DMS79 (cell line): Measurements from ENCODE around the gene RAI14.
"Not testable (repeated sequence)": the region's sequence is repeated elsewhere in the genome, so short reads cannot be mapped to it uniquely, and the experiment has no call there.

Experiments
- DNase-seq: peaks from one replicate; lab custom pipeline; 2025; lab: John Stamatoyannopoulos, UW

The RAI14 gene

GRCh38 chr5:34699155-34700077 is 43.3 kb downstream of the RAI14 start:
- no peak for DNase-seq

- no peak for DNase-seq
Observed at GRCh38 chr5:34700078-34700452, 43.9 kb downstream of the RAI14 start.

GRCh38 chr5:34701442-34701841 is 45.3 kb downstream of the RAI14 start:
- DNase-seq, result not testable (repeated sequence)

GRCh38 chr5:34703767-34704713 is 47.9 kb downstream of the RAI14 start:
- no peak for DNase-seq

- no peak for DNase-seq
Observed at GRCh38 chr5:34706084-34706483, 50.0 kb downstream of the RAI14 start.

GRCh38 chr5:34707451-34708107 is 51.5 kb downstream of the RAI14 start:
- no peak for DNase-seq

GRCh38 chr5:34708777-34709176 is 52.6 kb downstream of the RAI14 start:
- DNase-seq, result no peak

GRCh38 chr5:34709861-34710673 is 53.9 kb downstream of the RAI14 start:
- no peak for DNase-seq

- no peak for DNase-seq
Observed at GRCh38 chr5:34712565-34712964, 56.4 kb downstream of the RAI14 start.

GRCh38 chr5:34715711-34716110 is 59.6 kb downstream of the RAI14 start:
- DNase-seq, result no peak

GRCh38 chr5:34716986-34717385 is 60.9 kb downstream of the RAI14 start:
- no peak for DNase-seq

- no peak for DNase-seq
Observed at GRCh38 chr5:34717426-34718327, 61.5 kb downstream of the RAI14 start.

- no peak for DNase-seq
Observed at GRCh38 chr5:34718516-34718915, 62.4 kb downstream of the RAI14 start.

- no peak for DNase-seq
Observed at GRCh38 chr5:34719029-34719428, 62.9 kb downstream of the RAI14 start.

- no peak for DNase-seq
Observed at GRCh38 chr5:34721327-34721726, 65.2 kb downstream of the RAI14 start.

GRCh38 chr5:34722183-34722582 is 66.1 kb downstream of the RAI14 start:
- no peak for DNase-seq

GRCh38 chr5:34724741-34725140 is 68.6 kb downstream of the RAI14 start:
- DNase-seq, result no peak

- DNase-seq, result not testable (repeated sequence)
Observed at GRCh38 chr5:34727166-34727749, 71.1 kb downstream of the RAI14 start.

GRCh38 chr5:34728236-34728635 is 72.1 kb downstream of the RAI14 start:
- no peak for DNase-seq
